Uterus (tissue), 2 donors: ENCODE data around the gene YLPM1.

Experiments
- POLR2A ChIP-seq, 2 donors: fragments of 450-650 bp; IDR thresholded peaks; one replicate each; pipeline ENCODE4 v1.6.1; 2016; ENCODE audit warnings: antibody characterized with exemption in 2 of 2, mild to moderate bottlenecking in 1 of 2, moderate library complexity in 1 of 2
- TF ChIP-seq, protein P1 (sequence below), 4 experiments: fragments of 200-600 bp in 2 of 4; fragments of 450-650 bp in 2 of 4; sonication (generic) in 2 of 4; IDR thresholded peaks; one replicate each; pipeline ENCODE4 v1.5.1; 2016 to 2019; ENCODE audit warnings: antibody characterized with exemption in 4 of 4, mild to moderate bottlenecking in 2 of 4, moderate library complexity in 1 of 4

DNA sequence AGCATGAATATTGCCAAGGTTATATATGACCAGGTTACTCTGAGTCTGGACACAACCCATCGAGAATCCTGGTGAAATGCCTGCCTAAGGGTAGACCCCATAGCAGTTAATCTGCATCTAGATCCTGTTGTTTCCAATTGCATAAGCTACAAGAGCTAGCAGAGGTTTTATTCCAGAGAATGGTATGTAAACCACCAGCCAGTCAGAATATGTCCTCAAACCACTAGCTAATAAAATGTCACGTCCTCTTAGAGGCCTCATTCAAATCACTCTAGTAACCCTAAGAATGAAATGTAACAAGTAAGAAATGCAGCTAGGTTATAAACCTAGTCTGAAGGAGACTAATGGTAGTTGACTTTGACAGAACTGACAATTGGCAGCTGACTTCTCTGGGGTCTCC, 9.0 kb upstream of the YLPM1 start:
- TF ChIP-seq, protein P1, sequence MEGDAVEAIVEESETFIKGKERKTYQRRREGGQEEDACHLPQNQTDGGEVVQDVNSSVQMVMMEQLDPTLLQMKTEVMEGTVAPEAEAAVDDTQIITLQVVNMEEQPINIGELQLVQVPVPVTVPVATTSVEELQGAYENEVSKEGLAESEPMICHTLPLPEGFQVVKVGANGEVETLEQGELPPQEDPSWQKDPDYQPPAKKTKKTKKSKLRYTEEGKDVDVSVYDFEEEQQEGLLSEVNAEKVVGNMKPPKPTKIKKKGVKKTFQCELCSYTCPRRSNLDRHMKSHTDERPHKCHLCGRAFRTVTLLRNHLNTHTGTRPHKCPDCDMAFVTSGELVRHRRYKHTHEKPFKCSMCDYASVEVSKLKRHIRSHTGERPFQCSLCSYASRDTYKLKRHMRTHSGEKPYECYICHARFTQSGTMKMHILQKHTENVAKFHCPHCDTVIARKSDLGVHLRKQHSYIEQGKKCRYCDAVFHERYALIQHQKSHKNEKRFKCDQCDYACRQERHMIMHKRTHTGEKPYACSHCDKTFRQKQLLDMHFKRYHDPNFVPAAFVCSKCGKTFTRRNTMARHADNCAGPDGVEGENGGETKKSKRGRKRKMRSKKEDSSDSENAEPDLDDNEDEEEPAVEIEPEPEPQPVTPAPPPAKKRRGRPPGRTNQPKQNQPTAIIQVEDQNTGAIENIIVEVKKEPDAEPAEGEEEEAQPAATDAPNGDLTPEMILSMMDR (IDR thresholded peaks at IDR 0.05): no peak
- no peak for TF ChIP-seq POLR2A (IDR thresholded peaks at IDR 0.05)
